HTERT RPE-1 (cell line): ENCODE results near the gene TMEM183A.

Experiments
- in situ Hi-C: fragments of 300-500 bp; cut with MboI; formaldehyde crosslinking; loops from 4 replicates; pipeline ENCODE4 v1.14.3; 2020; ENCODE audit warnings: low sequenced_read_pairs

TMEM183A gene

GRCh38 chr1:203044546-203045250, 37.5 kb downstream of the TMEM183A start:
- in situ Hi-C loops, result no loop called here

DNA sequence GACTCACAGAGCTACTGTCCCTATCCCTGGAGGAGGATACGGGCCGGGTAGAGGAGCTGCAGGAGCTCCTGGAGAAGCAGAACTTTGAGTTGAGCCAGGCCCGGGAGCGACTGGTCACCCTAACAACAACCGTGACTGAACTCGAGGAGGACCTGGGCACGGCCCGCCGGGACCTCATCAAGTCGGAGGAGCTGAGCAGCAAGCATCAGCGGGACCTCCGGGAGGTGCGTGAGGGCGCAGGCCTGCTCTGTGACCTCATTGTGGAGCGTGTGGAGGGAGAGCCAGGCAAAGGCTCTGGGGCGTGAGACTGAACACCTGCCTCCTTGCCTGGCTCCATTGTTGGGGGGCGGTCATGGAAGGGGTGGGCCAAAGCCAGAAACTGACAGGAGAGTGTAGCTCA, 38.2 kb downstream of the TMEM183A start:
- in situ Hi-C loops, result no loop called here

- in situ Hi-C loops, result no loop called here
These were observed 38.8 kb downstream of the TMEM183A start for GRCh38 chr1:203045821-203046594.

GRCh38 chr1:203046984-203047630, 39.9 kb downstream of the TMEM183A start:
- in situ Hi-C loops, result no loop called here

- in situ Hi-C loops, result no loop called here
These were observed 40.9 kb downstream of the TMEM183A start for GRCh38 chr1:203048086-203048485.

GRCh38 chr1:203048555-203049051, 41.4 kb downstream of the TMEM183A start:
- in situ Hi-C loops, result no loop called here

DNA sequence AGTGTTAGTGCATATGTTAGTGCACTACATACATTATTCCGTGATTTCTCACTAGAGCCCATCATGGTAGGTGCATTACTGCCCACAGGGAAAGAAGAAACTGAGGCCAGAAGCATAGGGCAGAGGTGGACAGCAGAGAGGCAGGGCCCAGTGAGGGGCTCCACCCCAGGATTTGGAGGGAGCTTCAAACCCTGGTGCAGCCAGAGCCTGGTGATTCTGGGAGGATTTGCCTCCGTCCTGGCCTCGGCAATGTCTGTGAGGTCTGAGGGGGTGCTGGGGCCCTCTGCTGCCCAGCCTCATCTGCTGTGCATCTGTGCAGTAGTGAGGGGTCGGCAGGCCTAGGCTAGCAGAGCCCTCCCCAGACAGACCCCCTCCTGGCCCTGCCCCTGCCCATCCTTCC, 41.9 kb downstream of the TMEM183A start:
- in situ Hi-C loops, result no loop called here

- in situ Hi-C loops, result no loop called here
These were observed 42.5 kb downstream of the TMEM183A start for GRCh38 chr1:203049576-203050180.

DNA sequence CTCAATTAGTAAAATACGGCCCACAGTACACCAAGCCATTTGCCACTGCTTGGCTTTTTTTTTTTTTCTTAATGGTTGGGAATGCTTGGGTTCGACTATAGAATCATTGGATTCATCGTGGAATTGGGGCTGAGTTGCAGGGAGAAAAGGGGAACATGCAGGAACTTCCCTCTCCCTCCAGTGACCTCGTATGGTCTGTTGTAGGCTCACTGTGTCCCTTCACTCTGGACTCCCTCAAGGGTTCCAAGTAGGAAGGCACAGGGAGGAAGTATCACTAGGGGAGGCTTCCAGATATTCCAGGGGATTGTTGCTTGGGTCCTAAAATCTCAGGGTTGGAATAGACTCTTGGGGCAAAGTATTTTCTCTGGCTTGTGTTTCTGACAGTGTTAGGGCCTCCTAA, 43.7 kb downstream of the TMEM183A start:
- in situ Hi-C loops, result no loop called here

GRCh38 chr1:203051841-203052324, 44.7 kb downstream of the TMEM183A start:
- in situ Hi-C loops, result no loop called here

- in situ Hi-C loops, result no loop called here
These were observed 45.4 kb downstream of the TMEM183A start for GRCh38 chr1:203052601-203053000.

DNA sequence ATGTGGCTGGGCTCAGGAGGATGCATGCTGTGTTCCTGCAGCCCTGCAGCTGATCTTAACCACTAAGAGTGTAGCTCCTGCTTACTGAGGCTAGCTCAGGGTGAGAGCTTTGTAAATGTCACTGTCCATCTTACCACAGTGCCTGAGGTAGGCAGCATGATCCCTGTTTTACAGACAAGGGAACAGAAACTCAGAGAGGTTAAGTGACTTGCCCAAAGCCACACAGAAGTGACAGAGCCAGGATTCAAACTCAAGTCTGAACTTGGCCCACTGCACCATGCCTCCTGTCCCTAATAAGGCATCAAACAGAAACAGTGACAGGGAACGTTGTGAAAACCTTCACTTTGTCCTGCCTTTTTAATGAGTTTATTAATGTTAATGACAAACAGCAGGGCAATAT, 47.0 kb downstream of the TMEM183A start:
- in situ Hi-C loops, result no loop called here

- in situ Hi-C loops, result no loop called here
These were observed 47.5 kb downstream of the TMEM183A start for GRCh38 chr1:203054642-203055041.

DNA sequence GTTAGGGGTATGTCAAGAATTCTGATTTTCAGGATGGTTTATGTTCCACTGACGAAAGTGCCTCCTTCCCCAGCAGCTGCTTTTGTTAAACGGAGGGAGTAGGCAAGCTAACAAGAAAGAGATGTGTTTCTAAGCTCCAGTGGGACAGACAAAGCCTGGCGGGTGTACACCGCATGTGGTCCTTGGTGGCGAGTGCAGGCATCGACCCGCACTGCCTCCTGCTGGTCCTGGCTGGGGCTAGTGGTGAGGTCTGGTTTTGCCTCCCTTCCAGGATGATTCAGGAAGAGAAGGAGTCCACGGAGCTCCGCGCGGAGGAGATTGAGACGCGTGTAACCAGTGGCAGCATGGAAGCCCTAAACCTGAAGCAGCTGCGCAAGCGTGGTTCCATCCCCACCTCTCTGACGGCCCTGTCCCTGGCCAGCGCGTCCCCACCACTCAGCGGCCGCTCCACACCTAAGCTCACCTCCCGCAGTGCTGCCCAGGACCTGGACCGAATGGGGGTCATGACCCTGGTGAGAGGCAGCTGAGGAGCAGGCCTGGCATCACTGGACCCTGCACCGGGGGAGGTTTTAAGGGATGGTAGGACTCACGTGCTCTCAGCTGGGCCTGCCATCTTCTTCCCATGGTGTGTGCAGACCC, 48.1 kb downstream of the TMEM183A start:
- in situ Hi-C loops, result no loop called here

- in situ Hi-C loops, result no loop called here
These were observed 48.8 kb downstream of the TMEM183A start for GRCh38 chr1:203056012-203056411.

- in situ Hi-C loops, result no loop called here
These were observed 49.3 kb downstream of the TMEM183A start for GRCh38 chr1:203056516-203056915.

DNA sequence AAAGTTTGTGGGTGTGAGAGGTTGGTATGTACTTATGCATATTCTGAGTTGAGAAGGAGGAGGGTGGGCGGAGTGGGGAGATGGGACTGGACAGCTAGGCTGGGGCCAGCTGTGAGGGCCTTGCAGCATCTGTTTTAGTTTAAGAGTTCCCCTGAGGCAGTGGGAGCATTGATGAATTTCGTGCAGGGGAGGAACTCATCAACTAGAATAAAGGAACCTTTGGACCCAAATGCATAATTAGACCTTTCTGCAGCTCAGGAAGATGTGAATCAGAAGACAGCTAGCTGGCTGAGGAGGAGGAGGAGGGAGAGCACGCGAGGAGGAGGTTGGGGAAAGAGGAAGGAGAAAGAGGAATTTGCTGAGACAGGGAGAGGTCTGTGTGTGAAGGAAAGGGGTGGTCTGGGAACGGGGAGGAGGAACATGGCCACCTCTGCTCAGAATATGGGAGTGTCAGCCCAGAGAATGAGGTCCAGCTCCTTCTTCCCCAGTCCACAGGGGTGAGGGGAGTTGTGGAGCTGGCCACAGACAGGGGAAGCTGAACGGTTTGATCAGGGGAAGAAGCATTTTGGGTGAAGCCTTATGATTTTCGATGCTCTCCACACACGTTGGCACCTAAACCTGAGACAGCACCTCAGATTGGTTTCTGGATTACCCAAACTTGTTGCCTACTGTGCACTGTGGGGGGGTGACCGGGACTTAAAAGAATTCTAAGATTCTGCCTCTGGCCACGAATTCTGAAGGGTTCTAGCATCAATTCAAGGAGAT, 50.9 kb downstream of the TMEM183A start:
- in situ Hi-C loops, result no loop called here

DNA sequence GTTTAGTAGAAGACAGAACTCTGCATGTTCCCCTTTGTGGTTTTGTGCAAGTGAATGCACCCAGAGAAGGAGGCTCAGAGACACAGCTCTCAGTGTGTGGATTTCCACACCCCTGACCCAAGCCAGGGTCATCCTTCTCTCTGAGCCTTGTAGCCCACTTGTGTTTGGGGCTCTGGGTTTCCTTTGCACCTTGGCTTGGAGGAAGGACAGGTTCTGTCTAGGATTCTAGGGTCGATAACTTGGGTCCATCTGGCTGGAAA, 51.4 kb downstream of the TMEM183A start:
- in situ Hi-C loops, result no loop called here

DNA sequence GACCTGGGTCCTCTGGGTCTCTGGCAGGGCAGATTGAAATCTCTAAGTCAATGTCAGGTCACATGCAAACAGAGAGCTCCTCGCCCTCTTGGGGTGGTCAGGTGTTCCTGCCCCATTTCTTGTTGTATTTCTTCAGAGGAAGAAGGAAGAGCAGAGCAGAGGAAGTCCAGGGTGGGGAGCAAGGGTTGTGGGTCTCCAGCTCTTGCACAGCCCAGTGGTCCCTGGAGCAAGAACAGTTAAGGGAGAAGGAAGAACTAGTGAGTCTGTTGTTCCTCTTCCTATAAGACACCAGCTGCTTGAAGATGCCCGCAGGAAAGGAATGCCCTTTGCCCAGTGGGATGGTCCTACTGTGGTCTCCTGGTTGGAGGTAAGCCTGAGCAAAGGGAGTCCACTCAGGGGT, 52.3 kb downstream of the TMEM183A start:
- in situ Hi-C loops, result no loop called here

DNA sequence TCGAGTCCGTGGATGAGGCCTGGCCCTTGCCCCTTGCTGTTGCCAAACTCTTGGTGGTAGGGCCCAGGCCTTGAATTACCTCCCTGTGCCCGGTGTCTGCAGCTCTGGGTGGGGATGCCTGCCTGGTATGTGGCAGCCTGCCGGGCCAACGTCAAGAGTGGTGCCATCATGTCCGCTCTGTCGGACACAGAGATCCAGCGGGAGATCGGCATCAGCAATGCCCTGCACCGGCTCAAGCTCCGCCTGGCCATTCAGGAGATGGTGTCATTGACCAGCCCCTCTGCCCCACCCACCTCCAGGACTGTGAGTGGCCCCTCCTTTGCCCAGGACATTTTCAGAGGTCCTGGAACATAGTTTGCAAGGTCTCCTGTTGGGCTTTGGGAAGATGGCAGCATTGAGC, 52.9 kb downstream of the TMEM183A start:
- in situ Hi-C loops, result no loop called here
